Adrenal gland (tissue), 12 donors: ENCODE measurements around the gene SOD3. TPM values are rescaled to one million over a fixed set of nuclear protein-coding genes. Genes with fewer than 3 reads are reported as not detected.

ENCODE experiments used
- DNase-seq, 7 donors: peaks; one replicate each; pipeline ENCODE4 v3.0.0-alpha.2; 2019 to 2020
- H3K27ac ChIP-seq, 5 donors: fragments of 200-600 bp; sonication (generic) in 4 of 5; 1 replicate in 3 of 5; 2 replicates in 2 of 5; pipeline versions ENCODE4 v1.5.1 to v1.8.0; 2016 to 2020; ENCODE audit warnings: mild to moderate bottlenecking in 1 of 5
- H3K27me3 ChIP-seq: fragments of 200-600 bp; 2 replicates; pipeline ENCODE4 v1.8.0; 2021
- H3K36me3 ChIP-seq, 2 donors: fragments of 200-600 bp; replicated peaks in 1 of 2; 1 replicate in 1 of 2; 2 replicates in 1 of 2; pipeline versions ENCODE4 v1.5.1 to v1.8.0; 2018 to 2022
- H3K4me1 ChIP-seq, 2 donors: fragments of 200-600 bp; replicated peaks in 1 of 2; 1 replicate in 1 of 2; 2 replicates in 1 of 2; pipeline versions ENCODE4 v1.5.1 to v1.8.0; 2018 to 2021
- H3K4me3 ChIP-seq, 4 donors: fragments of 200-600 bp; sonication (generic) in 3 of 4; one replicate each; pipeline ENCODE4 v1.5.1; 2016 to 2018
- H3K9me3 ChIP-seq, 3 donors: fragments of 200-600 bp; sonication (generic) in 1 of 3; replicated peaks in 1 of 3; 1 replicate in 2 of 3; 2 replicates in 1 of 3; pipeline versions ENCODE4 v1.5.1 to v1.8.0; 2016 to 2021
- CTCF ChIP-seq, 6 experiments: fragments of 450-650 bp in 4 of 6; fragments of 200-600 bp in 2 of 6; sonication (generic) in 1 of 6; IDR thresholded peaks; 1 replicate in 5 of 6; 2 replicates in 1 of 6; pipeline versions ENCODE4 v1.5.1 to v1.8.0; 2016 to 2021; ENCODE audit warnings: antibody characterized with exemption in 6 of 6, mild to moderate bottlenecking in 2 of 6, moderate library complexity in 1 of 6
- POLR2A ChIP-seq, 2 donors: fragments of 450-650 bp; IDR thresholded peaks; one replicate each; pipeline ENCODE4 v1.6.1; 2017; ENCODE audit warnings: antibody characterized with exemption in 2 of 2, mild to moderate bottlenecking in 2 of 2, moderate library complexity in 1 of 2
- WGBS, 4 donors: extraction: QIAGEN DNeasy Blood & Tissue Kit in 2 of 4; methylation state at CpG; one replicate each; pipeline versions ENCODE4 v1.1.5 to v1.1.7; 2013 to 2017; 5-methylcytosine and 5-hydroxymethylcytosine counted together
- intact Hi-C, 2 donors: fragments of 100-400 bp; cut with DNase I; formaldehyde crosslinking; loops; one replicate each; pipeline versions ENCODE4 v1.14.1 to v1.15.0; 2022 to 2023
- polyA plus RNA-seq, 3 donors: library from polyadenylated mRNA; stranded (reverse); fragments of 200-250 nt in 2 of 3; fragments of 350-450 nt in 1 of 3; fragmentation: Illumina TruSeq in 1 of 3; extraction: RNeasy Lipid Tissue Mini Kit (QIAGEN cat#74804) in 1 of 3; gene quantifications; one replicate each; pipeline ENCODE4 v1.2.3, GENCODE V29; 2013 to 2014
- total RNA-seq, 9 donors: library from RNA; depleted of rRNA in 4 of 9; stranded (reverse); fragments of >200 nt in 4 of 9; fragments of 120-200 nt in 1 of 9; fragmentation: NEBNext Ultra II Directional in 1 of 9; extraction: Animal tissue kit (Norgen Biotek cat#: 25700) in 1 of 9; gene quantifications; one replicate each; pipeline versions ENCODE4 v1.1.0 to v1.2.4, GENCODE V29; 2013 to 2023
- donor health status: healthy with polysubstance abuse.
- donor health status: Bipolar disorder and iron deficiency.
- donor health status: DM: yes; HTN: yes; CAD: no.
- donor health status: DM: no; HTN: no; CAD: no.
- donor health status: DM: no; HTN: no; CAD: no.
- donor health status: DM: yes; HTN: yes; CAD: no.

SOD3 gene
- total and polyA plus RNA-seq, 12 donors = 0.39 to 55.6 (median 23.1) TPM

GRCh38 chr4:24837336-24837735 lies 42.0 kb downstream of the SOD3 start:
- DNase-seq = no peak
- Histone ChIP-seq H3K4me3 (no peak overlapping the region), H3K36me3 (no peaks in the 10 kb centered on the region), H3K27me3 (no peaks in the 10 kb centered on the region), H3K4me1 (no peaks in the 10 kb centered on the region), H3K9me3 (no peaks in the 10 kb centered on the region), H3K27ac (no peak overlapping the region)
- TF ChIP-seq POLR2A (IDR thresholded peaks at IDR 0.05) = no peak
- no peak for TF ChIP-seq CTCF (IDR thresholded peaks at IDR 0.05)
- intact Hi-C loops = no loop called here
- 90 to 92% (median 91%) methylated on average over 7 of the region's 7 CpGs for WGBS, 4 donors

GRCh38 chr4:24837781-24838180 lies 42.4 kb downstream of the SOD3 start:
- intact Hi-C loops = no loop called here
- Histone ChIP-seq H3K27ac (no peak overlapping the region), H3K4me1 (no peaks in the 10 kb centered on the region)

GRCh38 chr4:24840362-24840761 lies 45.0 kb downstream of the SOD3 start:
- no peak for DNase-seq
- intact Hi-C loops = no loop called here
- H3K4me1 ChIP-seq = no peaks in the 10 kb centered on the region
- no peaks in the 10 kb centered on the region for H3K36me3 ChIP-seq
- H3K4me3 ChIP-seq = no peak overlapping the region
- H3K27ac ChIP-seq = no peak overlapping the region
- no peak for TF ChIP-seq CTCF (IDR thresholded peaks at IDR 0.05)
- no peak for TF ChIP-seq POLR2A (IDR thresholded peaks at IDR 0.05)
- no peaks in the 10 kb centered on the region for H3K9me3 ChIP-seq
- no peaks in the 10 kb centered on the region for H3K27me3 ChIP-seq
- WGBS, 4 donors = 88 to 94% (median 92%) methylated on average over 5 of the region's 5 CpGs

More at GRCh38 chr4:24837781-24838180, 42.4 kb downstream of the SOD3 start:
- no peaks in the 10 kb centered on the region for H3K36me3 ChIP-seq
- TF ChIP-seq POLR2A (IDR thresholded peaks at IDR 0.05) = no peak
- DNase-seq = no peak
- WGBS, 4 donors = 70 to 83% (median 78%) methylated on average over 5 of the region's 5 CpGs
- H3K4me3 ChIP-seq = no peak overlapping the region
- no peaks in the 10 kb centered on the region for H3K9me3 ChIP-seq
- no peaks in the 10 kb centered on the region for H3K27me3 ChIP-seq

- DNase-seq = no peak
- Histone ChIP-seq H3K27me3 (no peaks in the 10 kb centered on the region), H3K36me3 (no peaks in the 10 kb centered on the region), H3K4me3 (no peak overlapping the region), H3K9me3 (no peaks in the 10 kb centered on the region), H3K27ac (no peak overlapping the region), H3K4me1 (no peaks in the 10 kb centered on the region)
- intact Hi-C loops = no loop called here
- no peak for TF ChIP-seq POLR2A (IDR thresholded peaks at IDR 0.05)
- no peak for TF ChIP-seq CTCF (IDR thresholded peaks at IDR 0.05)
- 86 to 90% (median 89%) methylated on average over 3 of the region's 3 CpGs for WGBS, 4 donors
These were observed 45.6 kb downstream of the SOD3 start for GRCh38 chr4:24840826-24841543.

- no peak overlapping the region for H3K27ac ChIP-seq
- 82 to 94% (median 92%) methylated on average over 9 of the region's 9 CpGs for WGBS, 4 donors
- TF ChIP-seq CTCF (IDR thresholded peaks at IDR 0.05) = no peak
- no peak for TF ChIP-seq POLR2A (IDR thresholded peaks at IDR 0.05)
- no peaks in the 10 kb centered on the region for H3K4me1 ChIP-seq
- no peaks in the 10 kb centered on the region for H3K27me3 ChIP-seq
- no peaks in the 10 kb centered on the region for H3K9me3 ChIP-seq
- intact Hi-C loops = no loop called here
- H3K36me3 ChIP-seq = no peaks in the 10 kb centered on the region
- H3K4me3 ChIP-seq = no peak overlapping the region
- no peak for DNase-seq
These were observed 47.0 kb downstream of the SOD3 start for GRCh38 chr4:24842356-24842755.
